Nasal cavity respiratory epithelium epithelial cell of viscerocranial mucosa (primary cell): ENCODE measurements around the gene MESP1. TPM values are rescaled to one million over a fixed set of nuclear protein-coding genes. Genes with fewer than 3 reads are reported as not detected.

Source experiments
- total RNA-seq: library from RNA; depleted of rRNA; stranded (reverse); fragments of >200 nt; gene quantifications from 2 replicates; pipeline ENCODE4 v1.2.3, GENCODE V29; 2014

MESP1 gene
- total RNA-seq: 0.07 and 0.34 TPM in 2 replicates

GRCh38 chr15:89750560-89751542 lies at the start of gene MESP1:
TSS of gene MESP1 (minus strand) at chr15:89751249. CDS start at chr15:89751231, 18 bp downstream.

GRCh38 chr15:89776274-89777072 lies 25.4 kb upstream of the MESP1 start, which contains the start of gene MESP2:
TSS of gene MESP2 (plus strand) at chr15:89776332. CDS start at chr15:89776358, 26 bp downstream.

Other genes starting within 250 kb of the MESP1 start
- under 0.01 and 0.14 TPM in 2 replicates for gene TICRR, start 175.8 kb downstream of the MESP1 start, total RNA-seq
- gene KIF7, start 95.8 kb downstream of the MESP1 start, total RNA-seq: 2.0 and 2.7 TPM in 2 replicates
- gene PLIN1, start 71.9 kb downstream of the MESP1 start, total RNA-seq: 0.34 and 0.43 TPM in 2 replicates
- gene PEX11A, start 60.5 kb downstream of the MESP1 start, total RNA-seq: 8.9 and 9.8 TPM in 2 replicates
- gene WDR93, start 60.4 kb downstream of the MESP1 start, total RNA-seq: 0.07 TPM in 1 of 2 replicates, not detected in the other
- gene MESP2, start 25.1 kb upstream of the MESP1 start, total RNA-seq: 0.21 and 0.34 TPM in 2 replicates
- under 0.01 and 1.4 TPM in 2 replicates for gene ANPEP, start 63.6 kb upstream of the MESP1 start, total RNA-seq
- 49.9 and 72.1 TPM in 2 replicates for gene AP3S2, start 142.7 kb upstream of the MESP1 start, total RNA-seq
- gene ARPIN, start 161.7 kb upstream of the MESP1 start, total RNA-seq: 5.1 and 18.2 TPM in 2 replicates